Pancreas (tissue), 10 donors: ENCODE measurements around the gene PRTG. TPM values are rescaled to one million over a fixed set of nuclear protein-coding genes. Genes with fewer than 3 reads are reported as not detected.
"Not testable (repeated sequence)": the region's sequence is repeated elsewhere in the genome, so short reads cannot be mapped to it uniquely, and the experiment has no call there.

Source experiments
- ATAC-seq, 4 donors: fragments of 200-7000 bp; cut with Tn5 transposase; one replicate each; pipeline versions ENCODE4 v1.8.0 to v1.9.1; 2020; ENCODE audit warnings: mild to moderate bottlenecking in 4 of 4, moderate library complexity in 4 of 4
- DNase-seq, 6 donors: peaks; one replicate each; pipeline ENCODE4 v3.0.0-alpha.2; 2020
- FAIRE-seq: peaks from 2 replicates; lab custom pipeline; 2012; peaks lifted over from hg19 to GRCh38; lab: Jason Lieb, UNC
- H3K27ac ChIP-seq, 4 donors: fragments of 200-600 bp; sonication (generic); 1 replicate in 3 of 4; 2 replicates in 1 of 4; pipeline versions ENCODE4 v1.5.0 to v1.8.0; 2020
- H3K27me3 ChIP-seq, 4 donors: fragments of 200-600 bp; one replicate each; pipeline ENCODE4 v1.8.0; 2021
- H3K36me3 ChIP-seq, 3 donors: fragments of 200-600 bp; sonication (generic) in 1 of 3; one replicate each; pipeline versions ENCODE4 v1.5.0 to v1.8.0; 2020 to 2021
- H3K4me1 ChIP-seq, 3 donors: fragments of 200-600 bp; one replicate each; pipeline ENCODE4 v1.8.0; 2021
- H3K4me3 ChIP-seq, 4 donors: fragments of 200-600 bp; sonication (generic) in 2 of 4; one replicate each; pipeline versions ENCODE4 v1.5.0 to v1.8.0; 2020 to 2021
- H3K9me3 ChIP-seq, 4 donors: fragments of 200-600 bp; one replicate each; pipeline ENCODE4 v1.8.0; 2021
- WGBS, 2 donors: extraction: QIAGEN DNeasy Blood & Tissue Kit; methylation state at CpG; one replicate each; pipeline ENCODE4 v1.1.7; 2013; 5-methylcytosine and 5-hydroxymethylcytosine counted together
- intact Hi-C, 3 donors: fragments of 100-400 bp; cut with DNase I; formaldehyde crosslinking; loops; one replicate each; pipeline versions ENCODE4 v1.11.1 to v1.14.2; 2022
- polyA plus RNA-seq, 2 donors: library from polyadenylated mRNA; stranded (reverse); fragments of 200-250 nt; gene quantifications; one replicate each; pipeline ENCODE4 v1.2.3, GENCODE V29; 2013
- total RNA-seq, 6 donors: library from RNA; stranded (reverse); fragmentation: NEBNext Ultra II Directional in 4 of 6; extraction: Animal tissue kit (Norgen Biotek cat#: 25700) in 4 of 6; gene quantifications; one replicate each; pipeline versions ENCODE4 v1.2.1 to v1.2.4, GENCODE V29; 2021 to 2023
- TF ChIP-seq, protein P1 (sequence below), 4 donors: fragments of 200-600 bp; sonication (generic) in 3 of 4; IDR thresholded peaks; one replicate each; pipeline versions ENCODE4 v1.5.0 to v1.8.0; 2021; ENCODE audit warnings: antibody characterized with exemption in 4 of 4
- donor health status: healthy with polysubstance abuse.
- donor health status: DM: no; HTN: no; CAD: no; lungs with moderate emphysema.
- donor health status: DM: no; HTN: no; CAD: no.
- donor health status: control.
- donor health status: control.
- donor health status: Bipolar disorder and iron deficiency.
- donor health status: DM: yes; HTN: yes; CAD: no.
- donor health status: DM: no; HTN: no; CAD: no.
- donor health status: DM: no; HTN: no; CAD: no.
- donor health status: DM: yes; HTN: yes; CAD: no.

The PRTG gene
- total and polyA plus RNA-seq, 8 donors: 0.05 to 0.35 (median 0.22) TPM

DNA sequence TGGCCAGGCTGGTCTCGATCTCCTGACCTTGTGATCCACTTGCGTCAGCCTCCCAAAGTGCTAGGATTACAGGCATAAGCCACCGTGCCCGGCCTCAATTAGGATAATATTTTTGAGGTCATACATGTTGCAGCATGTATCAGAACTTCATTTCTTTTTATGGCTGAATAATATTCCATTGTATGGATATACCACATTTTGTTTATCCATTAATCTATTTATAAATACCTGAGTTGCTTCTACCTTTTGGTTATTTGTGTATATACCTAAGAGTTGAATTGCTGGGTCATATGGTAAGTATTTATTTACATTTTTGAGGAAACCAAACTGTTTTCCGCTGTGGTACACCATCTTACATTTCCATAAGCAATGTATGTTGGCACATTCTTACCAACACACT lies 136.7 kb downstream of the PRTG start:
- H3K4me1 ChIP-seq: no peaks in the 10 kb centered on the region
- no peak for FAIRE-seq
- no peak overlapping the region for H3K27ac ChIP-seq
- no peak for DNase-seq
- TF ChIP-seq, protein P1, sequence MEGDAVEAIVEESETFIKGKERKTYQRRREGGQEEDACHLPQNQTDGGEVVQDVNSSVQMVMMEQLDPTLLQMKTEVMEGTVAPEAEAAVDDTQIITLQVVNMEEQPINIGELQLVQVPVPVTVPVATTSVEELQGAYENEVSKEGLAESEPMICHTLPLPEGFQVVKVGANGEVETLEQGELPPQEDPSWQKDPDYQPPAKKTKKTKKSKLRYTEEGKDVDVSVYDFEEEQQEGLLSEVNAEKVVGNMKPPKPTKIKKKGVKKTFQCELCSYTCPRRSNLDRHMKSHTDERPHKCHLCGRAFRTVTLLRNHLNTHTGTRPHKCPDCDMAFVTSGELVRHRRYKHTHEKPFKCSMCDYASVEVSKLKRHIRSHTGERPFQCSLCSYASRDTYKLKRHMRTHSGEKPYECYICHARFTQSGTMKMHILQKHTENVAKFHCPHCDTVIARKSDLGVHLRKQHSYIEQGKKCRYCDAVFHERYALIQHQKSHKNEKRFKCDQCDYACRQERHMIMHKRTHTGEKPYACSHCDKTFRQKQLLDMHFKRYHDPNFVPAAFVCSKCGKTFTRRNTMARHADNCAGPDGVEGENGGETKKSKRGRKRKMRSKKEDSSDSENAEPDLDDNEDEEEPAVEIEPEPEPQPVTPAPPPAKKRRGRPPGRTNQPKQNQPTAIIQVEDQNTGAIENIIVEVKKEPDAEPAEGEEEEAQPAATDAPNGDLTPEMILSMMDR (IDR thresholded peaks at IDR 0.05): no peak
- H3K4me3 ChIP-seq: no peak overlapping the region
- intact Hi-C loops: no loop called here
- WGBS, 2 donors: 78 to 82% methylated on average over 5 of the region's 5 CpGs
- no peaks in the 10 kb centered on the region for H3K9me3 ChIP-seq
- ATAC-seq: no peak
- H3K36me3 ChIP-seq: no peaks in the 10 kb centered on the region
- no peaks in the 10 kb centered on the region for H3K27me3 ChIP-seq

DNA sequence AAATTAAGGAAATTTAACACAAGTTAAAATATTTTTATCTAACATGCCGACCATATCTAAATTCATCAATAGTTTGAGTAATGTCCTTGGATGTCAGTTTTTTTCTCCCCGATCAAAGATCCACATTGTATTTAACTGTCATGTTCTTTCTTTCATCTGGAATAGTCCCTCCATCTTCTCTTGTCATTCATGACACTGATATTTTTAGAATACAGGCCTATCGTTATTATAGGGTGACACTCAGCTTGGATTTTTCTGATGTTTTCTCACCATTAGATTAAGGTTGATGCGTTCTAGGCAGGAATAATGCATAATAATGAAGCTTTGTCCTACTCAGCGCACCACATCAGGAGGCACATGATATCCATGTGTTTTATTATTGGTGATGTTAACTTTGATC lies 141.6 kb downstream of the PRTG start:
- Histone ChIP-seq H3K9me3 (no peaks in the 10 kb centered on the region), H3K4me3 (no peak overlapping the region), H3K27me3 (no peaks in the 10 kb centered on the region), H3K36me3 (no peaks in the 10 kb centered on the region), H3K27ac (no peak overlapping the region), H3K4me1 (no peaks in the 10 kb centered on the region)
- DNase-seq: no peak
- 59 to 67% methylated on average over 5 of the region's 5 CpGs for WGBS, 2 donors
- no peak for ATAC-seq
- intact Hi-C loops: no loop called here
- FAIRE-seq: no peak
- TF ChIP-seq, protein P1 (IDR thresholded peaks at IDR 0.05): no peak

DNA sequence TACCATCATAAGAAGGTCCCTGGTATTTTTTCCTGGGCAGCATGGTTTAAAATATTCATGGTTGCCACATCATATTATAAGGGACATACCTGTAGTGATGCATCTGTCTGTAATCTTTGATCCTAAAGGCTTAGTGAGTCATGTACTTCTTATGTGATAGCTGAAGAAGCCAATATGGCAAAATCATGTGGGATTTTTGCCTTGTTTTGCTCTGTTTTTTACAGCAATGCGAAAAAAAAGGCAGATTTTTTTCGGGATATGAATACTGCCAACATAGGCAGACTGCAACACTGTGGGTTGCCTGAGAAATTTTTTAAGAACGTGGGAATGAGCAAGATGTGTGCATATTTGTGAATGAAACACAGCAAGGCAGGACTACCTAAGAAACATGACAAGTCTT lies 143.5 kb downstream of the PRTG start:
- Histone ChIP-seq H3K36me3 (no peaks in the 10 kb centered on the region), H3K4me1 (no peaks in the 10 kb centered on the region), H3K27me3 (no peaks in the 10 kb centered on the region), H3K9me3 (no peaks in the 10 kb centered on the region), H3K27ac (no peak overlapping the region), H3K4me3 (no peak overlapping the region)
- ATAC-seq (no peak), DNase-seq (no peak), FAIRE-seq (no peak)
- TF ChIP-seq, protein P1 (IDR thresholded peaks at IDR 0.05): no peak
- intact Hi-C loops: no loop called here
- 60 to 66% methylated on average over 3 of the region's 3 CpGs for whole genome bisulfite sequencing, 2 donors

DNA sequence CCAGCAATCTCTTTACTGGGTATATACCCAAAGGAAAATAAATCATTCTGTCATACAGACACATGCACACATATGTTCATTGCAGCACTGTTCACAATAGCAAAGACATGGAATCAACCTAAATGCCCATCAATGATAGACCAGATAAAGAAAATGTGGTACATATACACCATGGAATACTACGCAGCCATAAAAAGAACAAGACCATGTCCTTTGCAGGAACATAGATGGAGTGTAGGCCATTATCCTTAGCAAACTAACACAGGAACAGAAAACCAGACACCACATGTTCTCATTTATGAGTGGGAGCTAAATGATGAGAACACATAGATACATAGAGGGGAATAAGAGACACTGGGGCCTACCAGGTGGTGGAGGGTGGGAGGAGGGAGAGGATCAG lies 149.9 kb downstream of the PRTG start:
- H3K9me3 ChIP-seq, H3K27ac ChIP-seq, intact Hi-C loops, FAIRE-seq, H3K4me3 ChIP-seq, H3K27me3 ChIP-seq, ATAC-seq, H3K36me3 ChIP-seq, DNase-seq, H3K4me1 ChIP-seq: not testable (repeated sequence)
- WGBS, 2 donors: 89 to 98% methylated on average over 1 of the region's 1 CpG

DNA sequence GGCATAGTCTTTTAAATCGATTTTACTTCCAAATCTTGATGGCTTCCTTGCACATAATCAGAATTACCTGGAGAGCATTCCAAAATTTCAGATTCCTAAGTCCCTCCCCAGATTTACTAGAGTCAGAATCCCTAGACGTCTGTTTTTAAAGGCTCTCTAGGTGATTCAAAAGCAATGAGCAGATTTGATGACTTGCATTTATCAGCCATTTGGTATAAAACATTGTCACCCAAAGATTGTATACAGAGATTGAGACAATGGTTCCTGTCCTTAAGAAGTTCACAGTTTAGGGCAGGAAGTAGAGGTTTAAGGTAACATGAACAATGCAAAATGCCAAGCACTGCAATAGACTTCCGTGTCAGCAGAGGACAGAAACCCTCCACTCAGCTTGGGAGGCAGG lies 152.2 kb downstream of the PRTG start:
- no peak for FAIRE-seq
- intact Hi-C loops: no loop called here

More for the DNA sequence above, 152.2 kb downstream of the PRTG start:
- 66 to 71% methylated on average over 3 of the region's 3 CpGs for WGBS, 2 donors
- Histone ChIP-seq H3K4me3 (no peak overlapping the region), H3K27me3 (no peaks in the 10 kb centered on the region), H3K4me1 (no peaks in the 10 kb centered on the region), H3K27ac (no peak overlapping the region), H3K36me3 (no peaks in the 10 kb centered on the region), H3K9me3 (no peaks in the 10 kb centered on the region)
- ATAC-seq (no peak), DNase-seq (no peak)
- TF ChIP-seq, protein P1 (IDR thresholded peaks at IDR 0.05): no peak
